Epithelial cell of prostate (primary cell): Measurements from ENCODE around the gene GABRR1.
A peak's percentile ranks its signal among the peaks of the same experiment; 100 is the strongest.

Experiments
- DNase-seq: peaks from one replicate; pipeline ENCODE4 v3.0.0-alpha.2; 2011; ENCODE audit warnings: low read depth, low spot score
- H3K27ac ChIP-seq: fragments of 450-650 bp; 2 replicates; pipeline ENCODE4 v1.5.1; 2017; ENCODE audit warnings: mild to moderate bottlenecking

Gene GABRR1

GRCh38 chr6:89162047-89162371 lies 55.1 kb downstream of the GABRR1 start:
- H3K27ac ChIP-seq: no peak overlapping the region
- DNase-seq: no peak

DNA sequence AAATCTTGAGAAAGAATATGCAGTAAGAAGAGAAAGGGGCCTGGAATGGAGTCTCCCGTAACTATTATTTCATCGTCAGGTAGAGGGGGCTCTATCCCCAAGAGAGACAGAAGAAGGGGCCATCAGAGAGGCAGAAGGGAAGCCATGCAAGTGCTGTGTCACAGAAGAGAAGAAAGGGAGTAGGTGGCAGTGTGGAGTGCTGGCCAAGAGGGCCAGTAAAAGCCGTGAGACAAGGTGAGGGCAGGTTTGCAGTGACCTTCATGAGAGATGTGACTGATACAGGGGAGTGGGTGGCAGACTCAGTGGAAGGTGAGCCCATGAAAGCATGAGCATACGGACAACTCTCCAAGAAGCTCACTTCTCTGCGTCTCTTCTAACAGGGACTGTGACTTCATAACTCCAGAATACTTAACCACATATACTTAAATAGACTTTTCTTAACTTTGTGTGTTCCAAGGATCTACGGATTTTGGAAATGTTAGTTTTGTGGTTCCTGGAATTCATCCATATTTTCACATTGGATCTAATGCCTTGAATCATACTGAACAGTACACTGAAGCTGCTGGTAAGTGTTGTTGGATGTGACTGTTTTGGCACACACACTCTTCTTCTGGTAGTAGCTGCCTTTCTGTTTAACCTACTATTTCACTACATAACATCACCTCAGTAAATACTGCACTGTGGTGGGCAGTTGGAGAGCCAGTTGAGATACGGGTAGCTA lies 55.7 kb downstream of the GABRR1 start:
- H3K27ac ChIP-seq: no peak overlapping the region
- no peak for DNase-seq

GRCh38 chr6:89160331-89161092 lies 56.6 kb downstream of the GABRR1 start:
- no peak overlapping the region for H3K27ac ChIP-seq
- DNase-seq: no peak

GRCh38 chr6:89154131-89154530 lies 63.0 kb downstream of the GABRR1 start:
- H3K27ac ChIP-seq: no peak overlapping the region
- no peak for DNase-seq

GRCh38 chr6:89148016-89148750 lies 69.0 kb downstream of the GABRR1 start:
- no peak overlapping the region for H3K27ac ChIP-seq
- no peak for DNase-seq

DNA sequence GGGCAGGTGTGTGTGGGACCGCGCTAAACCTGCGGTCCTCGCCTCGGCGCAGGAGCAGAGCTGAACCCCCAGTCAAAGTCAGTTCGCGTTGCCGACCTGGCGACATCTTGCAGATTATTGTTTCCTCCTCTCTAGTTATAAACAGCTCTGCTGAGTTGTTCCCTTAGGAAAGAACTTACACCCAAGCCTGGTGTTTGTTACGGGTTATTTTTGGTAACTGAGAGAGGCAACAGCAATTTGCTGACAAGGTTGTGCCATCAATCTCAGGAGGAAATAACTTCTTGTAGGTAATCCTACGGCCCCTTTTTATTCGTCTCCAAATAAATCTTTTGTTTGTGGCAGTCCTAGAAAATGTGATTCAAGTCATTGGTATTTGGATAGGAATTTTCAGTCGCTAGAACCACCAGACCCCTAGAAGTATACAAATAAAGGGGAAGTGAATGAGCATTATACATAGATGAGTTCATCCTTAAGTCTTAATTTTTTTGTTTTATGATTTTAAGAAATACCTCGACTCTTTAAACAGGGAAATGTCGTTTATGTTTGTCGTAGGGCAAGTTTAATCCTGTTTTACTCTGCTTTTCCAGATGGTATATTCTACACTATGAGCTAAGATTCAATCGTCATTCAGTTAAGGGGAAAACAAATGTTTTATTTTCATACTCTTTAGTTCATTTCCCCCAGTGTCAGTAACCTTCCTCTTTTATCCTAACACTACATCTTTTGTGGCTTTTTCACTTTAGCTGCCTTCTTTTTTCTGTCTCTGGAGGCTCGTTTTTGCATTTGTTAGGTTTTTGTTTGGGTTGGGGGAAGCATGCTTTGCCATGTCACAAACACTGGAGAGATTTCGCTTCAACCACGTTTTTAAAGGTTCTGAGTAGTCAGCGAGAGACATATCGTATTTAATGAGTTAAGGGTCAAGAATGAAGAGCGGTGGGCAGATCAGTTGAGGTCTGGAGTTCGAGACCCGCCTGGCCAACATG lies 70.1 kb downstream of the GABRR1 start:
- peak overlapping the region; percentile 65 for H3K27ac ChIP-seq
- no peak for DNase-seq

DNA sequence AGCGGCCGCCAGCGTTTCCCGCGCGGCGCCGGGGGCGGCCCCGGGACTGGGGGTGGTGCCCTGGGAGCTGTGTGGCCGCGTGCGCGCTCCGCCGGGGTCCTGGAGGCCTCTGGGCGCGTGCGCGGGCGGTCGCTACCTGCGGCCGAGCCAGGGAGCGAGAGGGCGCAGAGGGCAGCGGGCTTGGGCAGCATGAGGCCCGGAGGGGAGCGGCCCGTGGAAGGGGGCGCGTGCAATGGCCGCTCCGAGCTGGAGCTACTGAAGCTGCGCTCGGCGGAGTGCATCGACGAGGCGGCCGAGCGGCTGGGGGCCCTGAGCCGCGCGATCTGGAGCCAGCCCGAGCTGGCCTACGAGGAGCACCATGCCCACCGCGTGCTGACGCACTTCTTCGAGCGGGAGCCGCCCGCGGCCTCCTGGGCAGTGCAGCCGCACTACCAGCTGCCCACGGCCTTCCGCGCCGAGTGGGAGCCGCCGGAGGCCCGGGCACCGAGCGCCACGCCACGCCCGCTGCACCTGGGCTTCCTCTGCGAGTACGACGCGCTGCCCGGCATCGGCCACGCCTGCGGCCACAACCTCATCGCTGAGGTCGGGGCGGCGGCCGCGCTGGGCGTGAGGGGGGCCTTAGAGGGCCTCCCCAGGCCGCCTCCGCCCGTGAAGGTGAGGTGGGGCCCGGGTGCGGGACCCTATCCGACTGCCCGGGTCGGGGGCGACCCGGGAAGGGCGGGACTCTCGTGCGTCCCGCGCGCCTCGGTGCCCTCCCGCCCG lies 71.0 kb downstream of the GABRR1 start, which contains the start of gene PM20D2:
TSS of gene PM20D2 (plus strand) at position 100 of the 762 bp plus-strand sequence. CDS start at position 190, 90 bp downstream.
- H3K27ac ChIP-seq: peak within 1 kb of the TSS; percentile 65
- DNase-seq: no peak

GRCh38 chr6:89145091-89145955 lies 71.8 kb downstream of the GABRR1 start:
- peak overlapping the region; percentile 65 for H3K27ac ChIP-seq
- DNase-seq: no peak

DNA sequence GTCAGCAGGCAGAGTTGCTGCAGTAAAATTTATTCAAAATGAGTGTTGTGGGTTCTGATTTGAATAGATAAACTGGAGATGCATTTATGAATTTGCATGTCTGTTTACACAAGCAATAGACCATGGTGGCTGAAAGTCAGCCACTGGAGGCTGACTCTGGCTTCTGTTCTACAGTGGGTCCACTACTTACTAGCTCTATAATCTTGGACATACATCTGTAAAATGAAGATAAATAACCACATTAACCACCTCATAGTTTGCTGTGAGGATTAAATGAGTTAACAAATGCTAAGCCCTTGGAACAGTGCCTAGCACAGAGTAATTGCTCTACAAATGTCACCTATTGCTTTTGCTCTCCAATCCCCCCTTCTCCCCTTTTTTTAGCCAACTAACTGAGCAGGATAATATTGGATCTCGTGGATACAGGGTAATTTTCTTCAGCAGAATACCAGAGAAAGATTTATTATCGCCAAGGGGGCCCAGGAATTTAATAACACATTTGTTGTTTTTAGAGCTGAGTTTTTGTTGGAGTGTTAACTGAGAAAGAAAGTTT lies 72.7 kb downstream of the GABRR1 start:
- DNase-seq: no peak
- no peak overlapping the region for H3K27ac ChIP-seq

DNA sequence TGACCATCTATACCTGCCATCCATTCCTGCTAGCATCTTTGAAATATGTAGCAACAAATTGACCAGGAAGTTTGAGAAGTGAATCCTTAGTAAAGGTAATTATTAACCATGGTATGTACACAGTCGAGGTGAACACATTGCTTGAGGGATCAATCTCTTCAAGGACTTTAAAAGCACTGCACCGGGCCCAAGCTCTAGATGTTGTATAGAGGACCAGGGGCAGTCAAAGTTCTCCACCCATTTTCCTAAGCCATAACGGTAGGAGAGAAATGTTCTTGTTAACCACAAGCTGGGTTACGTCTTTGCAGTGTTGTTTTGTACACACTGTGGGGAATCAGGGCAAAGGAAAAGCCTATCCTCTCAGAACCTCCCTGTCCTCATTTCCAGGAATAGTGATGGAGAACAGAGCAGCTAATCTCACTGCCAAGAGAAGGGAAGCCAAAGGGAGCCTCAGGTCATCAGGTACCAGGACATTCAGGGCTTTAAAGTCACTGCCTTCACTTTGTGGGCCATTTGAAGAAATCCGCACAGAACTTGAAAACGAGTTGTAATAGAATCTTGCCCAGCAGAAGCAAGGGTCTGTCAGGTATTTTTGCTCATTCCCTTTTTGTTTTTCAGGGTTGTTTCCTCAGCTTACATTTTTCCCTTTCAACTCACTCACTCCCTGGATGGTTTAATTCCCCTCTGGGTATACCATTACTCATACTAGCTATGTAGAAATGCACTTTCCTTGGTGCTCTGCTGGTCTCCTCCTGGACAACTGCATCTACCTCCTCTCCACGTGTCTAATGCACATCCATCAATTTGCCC lies 76.6 kb downstream of the GABRR1 start:
- DNase-seq: no peak
- H3K27ac ChIP-seq: no peak overlapping the region

DNA sequence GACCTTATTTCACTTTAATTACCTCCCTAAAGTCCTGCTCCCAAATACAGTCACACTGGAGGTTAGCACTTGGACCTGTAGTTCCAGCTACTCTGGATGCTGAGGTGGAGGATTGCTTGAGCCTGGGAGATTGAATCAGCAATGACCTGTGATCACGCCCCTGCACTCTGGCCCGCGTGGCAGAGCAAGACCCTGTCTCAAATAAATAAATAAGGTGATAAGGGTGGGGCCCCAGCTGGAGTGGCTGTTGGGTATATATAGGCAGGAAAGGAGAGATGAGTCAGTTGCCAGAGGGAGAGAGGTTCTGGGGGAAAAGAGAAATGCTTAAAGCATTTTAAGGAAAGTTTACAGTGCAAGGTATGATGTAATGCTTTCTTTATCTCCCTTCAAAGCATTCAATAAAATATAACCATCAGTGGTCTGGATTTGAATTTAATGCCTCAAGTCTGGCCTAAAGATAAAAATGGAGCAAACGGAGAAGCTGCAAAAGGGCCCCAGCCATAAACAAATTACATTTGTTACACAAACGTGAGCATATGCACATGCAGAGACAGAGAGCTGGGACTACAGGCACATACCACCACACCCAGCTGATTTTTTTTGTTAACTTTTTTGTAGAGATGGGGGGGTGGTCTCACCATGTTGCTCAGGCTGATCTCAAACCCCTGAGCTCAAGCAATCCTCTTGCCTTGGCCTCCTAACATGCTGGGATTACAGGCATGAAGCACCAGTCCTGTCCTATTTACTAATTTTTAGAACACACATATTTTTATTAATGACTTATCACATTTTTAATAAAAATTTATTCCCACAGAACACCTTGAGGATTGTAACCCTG lies 77.4 kb downstream of the GABRR1 start:
- DNase-seq: no peak
- H3K27ac ChIP-seq: no peak overlapping the region

DNA sequence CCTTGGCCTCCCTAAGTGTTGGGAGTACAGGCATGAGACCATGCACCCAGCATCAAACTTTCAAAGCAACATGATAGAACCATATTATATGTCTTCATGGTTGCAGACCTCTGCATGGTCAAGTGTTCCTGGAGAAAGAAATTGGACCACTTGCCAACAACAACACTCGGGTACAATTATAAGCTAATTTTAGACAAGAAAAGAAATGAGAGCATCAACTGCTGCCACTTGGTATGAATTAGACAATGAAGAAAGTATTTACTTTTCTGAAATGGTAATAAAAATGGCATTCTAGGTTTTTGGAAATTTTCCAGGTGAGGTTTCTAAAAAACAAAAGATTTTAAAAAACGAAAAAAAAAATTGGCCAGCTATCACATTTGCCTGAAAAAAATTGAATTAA lies 79.0 kb downstream of the GABRR1 start:
- no peak for DNase-seq
- no peak overlapping the region for H3K27ac ChIP-seq

- no peak overlapping the region for H3K27ac ChIP-seq
- DNase-seq: no peak
These were observed 82.4 kb downstream of the GABRR1 start for GRCh38 chr6:89134723-89135122.

- DNase-seq: no peak
- H3K27ac ChIP-seq: no peak overlapping the region
These were observed 83.2 kb downstream of the GABRR1 start for GRCh38 chr6:89133981-89134380.

GRCh38 chr6:89132057-89132456 lies 85.1 kb downstream of the GABRR1 start:
- DNase-seq: no peak
- no peak overlapping the region for H3K27ac ChIP-seq

DNA sequence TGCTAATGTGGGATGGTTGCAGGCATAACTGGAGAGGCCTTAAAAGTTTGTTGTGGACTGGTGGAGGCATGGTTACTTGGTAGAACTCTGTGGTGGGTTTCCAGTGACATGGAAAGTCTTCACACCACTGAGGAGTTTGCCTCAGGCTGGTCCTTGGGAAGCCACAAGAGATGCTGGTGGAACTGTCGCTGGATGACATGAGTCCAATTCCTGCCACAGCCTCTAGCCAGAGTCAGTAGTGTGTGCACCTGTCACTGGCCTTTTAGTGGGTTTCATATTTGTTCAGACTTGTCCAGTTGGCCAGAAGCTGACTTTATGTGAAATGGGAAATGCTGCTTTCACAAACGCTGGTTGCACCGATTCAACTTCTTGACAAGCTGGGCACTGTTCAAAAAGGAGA lies 85.6 kb downstream of the GABRR1 start:
- H3K27ac ChIP-seq: no peak overlapping the region

More for the DNA sequence above, 85.6 kb downstream of the GABRR1 start:
- no peak for DNase-seq
